Inflammatory macrophage (primary cell): Measurements from ENCODE around the gene TNS3.
A peak's percentile ranks its signal among the peaks of the same experiment; 100 is the strongest.

Experiments
- DNase-seq, 2 donors: peaks; one replicate each; pipeline ENCODE4 v3.0.0-alpha.2; 2020 to 2022

The TNS3 gene

GRCh38 chr7:47320296-47320695, 261.6 kb downstream of the TNS3 start:
- no peak for DNase-seq

- no peak for DNase-seq
These were observed 263.3 kb downstream of the TNS3 start for GRCh38 chr7:47318395-47319182.

GRCh38 chr7:47317487-47317886, 264.4 kb downstream of the TNS3 start:
- no peak for DNase-seq

- DNase-seq, result no peak
These were observed 266.9 kb downstream of the TNS3 start for GRCh38 chr7:47314728-47315607.

GRCh38 chr7:47314248-47314647, 267.7 kb downstream of the TNS3 start:
- no peak for DNase-seq

- DNase-seq, result no peak
These were observed 268.3 kb downstream of the TNS3 start for GRCh38 chr7:47313564-47313963.

- no peak for DNase-seq
These were observed 270.0 kb downstream of the TNS3 start for GRCh38 chr7:47311891-47312290.

GRCh38 chr7:47310020-47310419, 271.9 kb downstream of the TNS3 start:
- DNase-seq, result no peak

- no peak for DNase-seq
These were observed 273.1 kb downstream of the TNS3 start for GRCh38 chr7:47308808-47309207.

- no peak for DNase-seq
These were observed 274.6 kb downstream of the TNS3 start for GRCh38 chr7:47307311-47307710.

GRCh38 chr7:47304727-47305719, 276.9 kb downstream of the TNS3 start:
- peak; percentile 51 to 77 for DNase-seq

- DNase-seq, result no peak
These were observed 278.0 kb downstream of the TNS3 start for GRCh38 chr7:47303695-47304453.

GRCh38 chr7:47303014-47303694, 278.8 kb downstream of the TNS3 start:
- no peak for DNase-seq

GRCh38 chr7:47302560-47302959, 279.4 kb downstream of the TNS3 start:
- no peak for DNase-seq

GRCh38 chr7:47301657-47302295, 280.1 kb downstream of the TNS3 start:
- DNase-seq, result no peak

- no peak for DNase-seq
These were observed 280.8 kb downstream of the TNS3 start for GRCh38 chr7:47301105-47301477.

GRCh38 chr7:47300472-47301104, 281.3 kb downstream of the TNS3 start:
- DNase-seq, result no peak

GRCh38 chr7:47299496-47299895, 282.4 kb downstream of the TNS3 start:
- DNase-seq, result no peak

GRCh38 chr7:47298636-47299035, 283.3 kb downstream of the TNS3 start:
- no peak for DNase-seq

- DNase-seq, result no peak
These were observed 284.8 kb downstream of the TNS3 start for GRCh38 chr7:47297120-47297519.
